Right lobe of liver (tissue), 4 donors: ENCODE data around the gene PRKCA.

Source experiments
- CTCF ChIP-seq, 4 donors: fragments of 200-600 bp in 3 of 4; fragments of 450-650 bp in 1 of 4; IDR thresholded peaks; one replicate each; pipeline versions ENCODE4 v1.5.1 to v1.8.0; 2016 to 2022; ENCODE audit warnings: antibody characterized with exemption in 4 of 4, mild to moderate bottlenecking in 2 of 4
- POLR2A ChIP-seq: fragments of 450-650 bp; IDR thresholded peaks from one replicate; pipeline ENCODE4 v1.6.1; 2017; ENCODE audit warnings: antibody characterized with exemption, mild to moderate bottlenecking
- donor health status: DM: no; HTN: no; CAD: no.
- donor health status: DM: no; HTN: no; CAD: no.
- donor health status: DM: no; HTN: yes; CAD: no.

GRCh38 chr17:66492080-66492479 lies 189.7 kb downstream of the PRKCA start:
- TF ChIP-seq CTCF (IDR thresholded peaks at IDR 0.05), result no peak
- TF ChIP-seq POLR2A, result no peak
